ENCODE results near the gene HCST. TPM values are rescaled to one million over a fixed set of nuclear protein-coding genes. Genes with fewer than 3 reads are reported as not detected.

Gene HCST
- total and polyA plus RNA-seq, 2 of the 4 experiments (the other 2 are of a cell fraction): 1.5 TPM; not detected in 1

DNA sequence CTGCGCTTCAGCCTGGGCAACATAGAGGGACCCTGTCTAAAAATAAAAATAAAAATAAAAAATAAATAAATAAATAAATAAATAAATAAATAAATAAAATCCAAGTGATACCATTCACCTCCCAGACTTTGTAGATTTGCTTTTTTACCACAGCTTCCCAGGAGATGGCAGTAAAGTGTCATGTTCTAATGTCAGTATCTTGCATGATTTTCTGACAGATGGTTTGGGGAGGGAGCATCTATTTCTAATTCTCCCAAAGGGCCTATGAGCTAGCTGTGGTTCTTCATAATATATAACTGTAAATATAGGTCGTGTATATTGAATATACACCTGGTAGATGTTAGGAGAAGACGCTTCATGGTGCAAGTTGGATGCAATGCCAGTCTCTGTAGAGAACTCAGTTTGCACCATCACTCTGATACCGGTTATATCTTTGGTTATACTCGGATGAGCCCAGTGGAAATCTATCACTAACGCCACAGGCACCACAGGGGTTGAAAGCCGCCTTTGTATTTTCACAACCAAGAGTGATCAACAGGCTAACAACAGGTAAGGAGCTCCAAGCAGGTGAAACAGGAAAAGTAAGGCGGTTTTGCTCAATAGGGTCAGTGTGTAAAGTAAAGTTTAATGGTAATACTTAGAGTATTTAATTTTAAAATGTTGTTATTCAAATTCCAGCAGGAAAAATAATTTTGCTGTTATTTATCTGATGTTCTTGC, 20.1 kb upstream of the HCST start:
- no peak overlapping the region for H3K4ac ChIP-seq (ENCODE audit: low read depth, low read length)
- H3K56ac ChIP-seq (ENCODE audit: extremely low read depth, insufficient read depth, low read length): no peak overlapping the region
- in situ Hi-C loops (cut with MboI; ENCODE audit: low sequenced_read_pairs) (no loop called here), intact Hi-C loops (cut with micrococcal nuclease) (loop anchor here (1.0 kb wide), 1 partner anchor 49 kb away; no protein-coding TSS in a partner anchor), dilution Hi-C loops (cut with HindIII; ENCODE audit: low sequenced_read_pairs, unreplicated experiment) (no loop called here)
- H2AFZ ChIP-seq (replicated peaks; ENCODE audit: low read length, poor library complexity): no peak overlapping the region
- BruUV-seq (replicated peaks): no TSS peak
- H2BK120ac ChIP-seq (ENCODE audit: low read depth, low read length): no peak overlapping the region
- TF ChIP-seq, protein P1, sequence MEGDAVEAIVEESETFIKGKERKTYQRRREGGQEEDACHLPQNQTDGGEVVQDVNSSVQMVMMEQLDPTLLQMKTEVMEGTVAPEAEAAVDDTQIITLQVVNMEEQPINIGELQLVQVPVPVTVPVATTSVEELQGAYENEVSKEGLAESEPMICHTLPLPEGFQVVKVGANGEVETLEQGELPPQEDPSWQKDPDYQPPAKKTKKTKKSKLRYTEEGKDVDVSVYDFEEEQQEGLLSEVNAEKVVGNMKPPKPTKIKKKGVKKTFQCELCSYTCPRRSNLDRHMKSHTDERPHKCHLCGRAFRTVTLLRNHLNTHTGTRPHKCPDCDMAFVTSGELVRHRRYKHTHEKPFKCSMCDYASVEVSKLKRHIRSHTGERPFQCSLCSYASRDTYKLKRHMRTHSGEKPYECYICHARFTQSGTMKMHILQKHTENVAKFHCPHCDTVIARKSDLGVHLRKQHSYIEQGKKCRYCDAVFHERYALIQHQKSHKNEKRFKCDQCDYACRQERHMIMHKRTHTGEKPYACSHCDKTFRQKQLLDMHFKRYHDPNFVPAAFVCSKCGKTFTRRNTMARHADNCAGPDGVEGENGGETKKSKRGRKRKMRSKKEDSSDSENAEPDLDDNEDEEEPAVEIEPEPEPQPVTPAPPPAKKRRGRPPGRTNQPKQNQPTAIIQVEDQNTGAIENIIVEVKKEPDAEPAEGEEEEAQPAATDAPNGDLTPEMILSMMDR (conservative IDR thresholded peaks at IDR 0.05; ENCODE audit: low read depth, low read length): peak; percentile 75
- peak; percentile 93 for TF ChIP-seq SMC3 (IDR thresholded peaks at IDR 0.05; ENCODE audit: low read depth, low read length)
- TF ChIP-seq RAD21 (IDR thresholded peaks at IDR 0.05; ENCODE audit: low read length): peak; percentile 80
- no peak for TF ChIP-seq MXI1 (IDR thresholded peaks at IDR 0.05; ENCODE audit: borderline replicate concordance, low read depth, low read length)
- no peak overlapping the region for H2AK5ac ChIP-seq (ENCODE audit: low read depth, low read length)
- H3K14ac ChIP-seq (replicated peaks; ENCODE audit: low read depth, low read length): no peak overlapping the region
- H4K91ac ChIP-seq (ENCODE audit: insufficient read depth, low read depth, low read length): no peak overlapping the region
- DNase-seq: peak; percentile 81
- no peak overlapping the region for H3K18ac ChIP-seq (ENCODE audit: low read depth, low read length)
- no peaks in the 10 kb centered on the region for H3K27me3 ChIP-seq (ENCODE audit: control insufficient read depth, insufficient read depth, low read length)
- no peak overlapping the region for H3K27ac ChIP-seq (ENCODE audit: insufficient read depth, low read length)
- no peaks in the 10 kb centered on the region for H3K9me3 ChIP-seq (ENCODE audit: control insufficient read depth, insufficient read depth, low read length)
- H3K4me2 ChIP-seq (ENCODE audit: low read depth, low read length): no peak overlapping the region
- ChIA-PET CTCF (interaction anchor here (0.5 to 1.9 kb wide), 3 partner anchors 49 to 166 kb away, joined by 3 to 4 read pairs (median 4); no protein-coding TSS in a partner anchor), POLR2A (ENCODE audit: unreplicated experiment) (no interaction called here)
- H2BK5ac ChIP-seq (ENCODE audit: low read depth, low read length, poor library complexity, severe bottlenecking): no peak overlapping the region
- no peak overlapping the region for H3K23ac ChIP-seq (ENCODE audit: low read depth, low read length)
- peak; percentile 64 for ATAC-seq (ENCODE audit: low read depth)
- no peaks in the 10 kb centered on the region for H3K79me1 ChIP-seq (ENCODE audit: low read depth in 1 of 2, low read length in 2 of 2)
- H2AK9ac ChIP-seq (replicated peaks; ENCODE audit: low read depth, low read length, poor library complexity): no peak overlapping the region
- H4K8ac ChIP-seq (ENCODE audit: low read depth in 2 of 2, low read length in 2 of 2): no peak overlapping the region
- H3K36me3 ChIP-seq (ENCODE audit: control insufficient read depth, insufficient read depth, low read length): 0 out of 2 replicates have a peak, but pooled peaks cover 2% of the 10 kb centered on the region
- H4K5ac ChIP-seq (ENCODE audit: low read depth, low read length): no peak overlapping the region
- no peak overlapping the region for H3K4me3 ChIP-seq (ENCODE audit: insufficient read depth, low read depth, low read length)
- no CpG with 5 or more reads among the region's 8 CpGs for WGBS, 2 experiments (ENCODE audit: extremely low coverage in 2 of 2, insufficient read length in 1 of 2)
- H3K9me1 ChIP-seq (ENCODE audit: insufficient read depth, low read length): no peaks in the 10 kb centered on the region
- H2BK20ac ChIP-seq (ENCODE audit: low read depth, low read length): no peak overlapping the region
- no peaks in the 10 kb centered on the region for H3K4me1 ChIP-seq (ENCODE audit: control insufficient read depth, insufficient read depth, low read length)
- H4K20me1 ChIP-seq (ENCODE audit: insufficient read depth, low read length): peaks cover 5% of the 10 kb centered on the region
- no peak overlapping the region for H3K9ac ChIP-seq (ENCODE audit: low read depth, low read length)
- H2BK15ac ChIP-seq (ENCODE audit: low read depth, low read length): no peak overlapping the region

Data from IMR-90 (cell line).